HG02970 (cell line): Measurements from ENCODE around the gene HADHB.
"Not testable (repeated sequence)": the region's sequence is repeated elsewhere in the genome, so short reads cannot be mapped to it uniquely, and the experiment has no call there.

Experiments used
- ATAC-seq: cut with Tn5 transposase; IDR thresholded peaks from one replicate; pipeline ENCODE4 v1.9.1; 2021; ENCODE audit warnings: mild to moderate bottlenecking, moderate library complexity, moderate number of reproducible peaks; ENCODE audit not compliant: unreplicated experiment, low FRiP score

Gene HADHB

DNA sequence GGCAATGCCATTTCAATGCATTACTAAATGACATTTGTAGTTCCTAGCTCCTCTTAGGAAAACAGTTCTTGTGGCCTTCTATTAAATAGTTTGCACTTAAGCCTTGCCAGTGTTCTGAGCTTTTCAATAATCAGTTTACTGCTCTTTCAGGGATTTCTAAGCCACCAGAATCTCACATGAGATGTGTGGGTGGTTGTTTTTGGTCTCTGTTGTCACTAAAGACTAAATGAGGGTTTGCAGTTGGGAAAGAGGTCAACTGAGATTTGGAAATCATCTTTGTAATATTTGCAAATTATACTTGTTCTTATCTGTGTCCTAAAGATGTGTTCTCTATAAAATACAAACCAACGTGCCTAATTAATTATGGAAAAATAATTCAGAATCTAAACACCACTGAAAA is 45.3 kb downstream of the HADHB start:
- ATAC-seq: no peak

DNA sequence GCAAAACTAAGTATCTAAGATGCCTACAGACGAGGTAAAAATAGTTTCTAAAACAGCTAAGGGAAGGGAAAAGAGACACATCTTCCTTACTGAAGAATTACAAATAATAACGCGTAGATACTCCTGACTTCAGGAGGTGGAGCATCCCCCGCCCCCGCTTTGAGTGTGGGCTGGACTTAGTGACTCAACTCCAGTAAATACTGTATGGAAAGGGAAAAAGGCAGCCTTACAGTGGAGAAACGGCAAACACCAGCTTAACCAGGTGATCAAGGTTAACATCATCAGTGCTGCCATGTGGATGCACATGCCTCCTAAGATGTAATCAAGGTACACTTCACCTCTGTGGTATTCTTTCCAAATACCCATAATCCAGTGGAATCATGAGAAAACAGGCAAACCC is 47.9 kb downstream of the HADHB start:
- no peak for ATAC-seq

DNA sequence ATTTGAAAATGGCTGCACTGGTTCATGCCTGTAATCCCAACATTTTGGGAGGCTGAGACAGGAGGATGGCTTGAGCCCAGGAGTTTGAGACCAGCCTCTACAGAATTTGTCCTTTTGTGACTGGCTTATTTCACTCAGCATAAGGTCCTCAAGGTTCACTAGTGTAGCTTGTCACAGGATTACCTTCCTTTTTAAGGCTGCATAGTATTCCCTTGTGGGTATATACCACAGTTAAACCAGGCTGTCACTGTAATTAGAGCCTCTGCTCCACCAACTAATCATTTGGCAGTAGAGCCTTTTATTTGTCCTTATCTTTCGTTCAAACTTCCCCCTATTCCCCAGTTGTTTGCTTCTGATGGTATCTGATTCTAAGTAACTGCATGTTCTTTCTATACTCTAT is 50.8 kb downstream of the HADHB start:
- no peak for ATAC-seq

DNA sequence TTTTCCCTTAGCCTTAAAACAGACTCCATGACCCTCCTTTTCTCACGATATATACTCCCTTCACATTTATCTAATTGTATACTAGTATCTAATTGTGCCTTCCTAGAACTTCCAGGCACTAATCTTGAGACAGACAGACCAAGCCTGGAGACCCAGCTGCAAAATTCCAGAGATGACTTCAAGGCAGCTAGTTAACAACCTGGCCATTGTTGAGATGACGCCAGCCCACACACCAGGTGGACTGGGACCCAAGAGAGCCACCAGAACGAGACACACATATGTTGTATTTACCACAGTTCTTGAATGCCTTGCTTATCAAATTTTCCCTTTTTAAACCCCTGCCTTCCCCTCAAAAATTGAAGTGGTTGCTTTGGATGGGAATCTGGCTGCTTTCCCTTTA is 52.3 kb downstream of the HADHB start:
- ATAC-seq: no peak

DNA sequence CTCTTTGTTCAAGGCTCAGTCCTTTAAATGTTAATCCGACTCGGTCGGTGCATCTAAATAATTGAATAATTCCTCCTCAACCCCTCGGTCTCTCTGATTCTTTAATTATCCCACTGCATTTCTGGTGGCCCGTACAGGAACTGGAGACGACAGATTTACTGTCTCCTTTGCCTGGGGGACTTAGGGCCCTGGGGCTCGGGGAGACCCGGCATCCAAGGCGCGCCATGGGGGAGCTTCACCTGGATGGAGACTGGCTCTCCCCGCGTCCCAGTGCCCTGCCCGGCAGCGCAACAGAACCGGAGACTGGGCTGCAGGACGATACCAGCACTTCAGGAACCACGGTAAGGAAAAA is 53.5 kb downstream of the HADHB start:
- ATAC-seq: no peak

DNA sequence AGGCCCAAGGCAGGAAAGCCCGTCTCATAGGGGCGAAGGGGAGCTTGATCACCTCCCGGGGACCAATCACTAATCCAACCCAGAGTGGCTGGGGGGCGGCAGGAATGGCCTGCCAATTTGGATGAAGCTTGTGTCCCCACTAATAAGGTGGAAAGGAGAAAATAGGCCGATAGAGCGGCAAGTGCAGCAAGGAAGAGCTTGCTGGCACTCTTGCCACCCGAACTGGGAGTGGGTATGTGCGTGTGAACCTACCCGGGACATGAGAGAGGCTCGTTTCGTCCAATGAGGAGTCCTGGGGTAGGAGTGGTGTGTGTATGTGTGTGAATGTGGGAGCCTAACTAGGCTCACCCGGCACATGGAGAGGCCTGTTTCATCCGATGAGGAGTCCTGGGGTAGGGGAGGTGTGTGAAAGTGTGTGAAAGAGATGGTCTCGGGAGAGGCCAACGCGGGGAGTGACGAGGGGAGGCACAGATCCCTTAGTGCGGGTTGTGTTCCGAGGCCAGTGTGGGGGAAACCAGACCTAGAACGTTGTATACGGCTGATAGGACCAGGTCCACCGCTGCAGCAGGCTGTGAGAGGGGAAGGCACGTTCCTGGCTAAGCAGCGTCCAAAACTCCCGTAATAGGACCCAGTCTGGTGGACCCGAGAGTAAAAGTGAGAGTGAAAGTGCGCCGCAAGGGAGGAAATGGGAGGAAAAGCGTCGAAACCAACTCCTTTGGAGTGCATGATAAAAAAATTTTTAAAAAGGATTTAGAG is 54.1 kb downstream of the HADHB start:
- no peak for ATAC-seq

DNA sequence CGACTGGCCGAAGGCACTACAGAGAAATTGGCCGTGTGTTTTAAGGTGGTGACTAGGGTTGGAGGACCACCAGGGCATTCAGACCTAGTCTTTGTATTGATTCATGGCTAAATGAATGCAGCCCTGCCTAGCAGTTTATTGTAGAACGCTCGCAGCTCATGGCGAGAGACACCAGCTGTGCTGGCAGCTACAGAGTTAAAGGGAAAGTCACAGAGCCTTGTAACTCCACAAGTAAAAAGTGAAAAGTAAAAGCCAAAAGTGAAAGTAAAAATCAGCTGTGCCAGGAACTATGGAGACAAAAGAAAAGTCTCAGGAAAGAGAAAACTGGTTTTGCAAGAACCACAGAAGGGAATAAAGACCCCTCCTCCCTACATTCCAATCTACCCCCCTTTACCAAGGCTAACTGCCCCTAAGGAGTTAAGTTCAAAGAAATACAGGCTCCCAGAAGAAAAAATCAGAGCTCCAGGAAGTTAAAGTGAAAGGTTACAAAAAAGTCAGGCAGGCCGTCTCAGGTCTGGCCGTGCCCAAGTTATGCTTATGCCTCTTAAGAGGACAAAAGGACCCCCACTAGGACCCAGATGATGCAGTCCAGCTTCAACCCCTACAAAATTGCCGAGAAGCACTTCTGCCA is 54.8 kb downstream of the HADHB start:
- ATAC-seq: no peak

DNA sequence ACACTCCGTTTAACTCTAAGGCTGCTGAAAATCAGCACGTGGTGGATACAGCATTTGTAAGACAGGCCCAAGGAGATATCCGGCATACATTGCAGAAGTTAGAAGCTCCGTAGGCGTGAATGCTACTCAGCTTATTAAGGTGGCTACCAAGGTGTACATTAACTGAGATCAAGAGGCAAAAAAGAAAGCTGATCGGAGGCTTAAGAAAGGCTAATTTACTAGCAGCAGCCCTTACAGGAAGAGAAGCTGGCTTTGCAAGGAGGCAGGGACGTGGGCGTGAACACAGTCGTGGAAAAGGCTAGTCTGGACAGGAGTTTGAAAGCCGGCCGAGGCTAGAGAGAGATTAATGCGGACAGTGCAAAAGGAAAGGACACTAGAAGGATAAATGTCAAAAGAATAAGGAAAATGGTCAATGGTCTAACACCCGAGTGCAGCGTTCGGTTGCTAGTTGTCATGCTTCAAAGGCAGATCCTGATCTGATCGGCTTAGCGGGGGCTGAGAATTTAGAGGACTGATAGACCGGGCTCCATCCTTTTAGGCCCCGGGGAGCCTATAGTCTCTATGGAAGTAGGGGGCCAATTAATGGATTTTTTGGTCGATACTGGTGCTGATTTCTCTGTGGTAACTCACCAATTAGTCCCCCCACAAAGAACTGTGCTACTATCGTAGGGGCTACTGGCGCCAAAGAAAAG is 55.6 kb downstream of the HADHB start:
- ATAC-seq: no peak

DNA sequence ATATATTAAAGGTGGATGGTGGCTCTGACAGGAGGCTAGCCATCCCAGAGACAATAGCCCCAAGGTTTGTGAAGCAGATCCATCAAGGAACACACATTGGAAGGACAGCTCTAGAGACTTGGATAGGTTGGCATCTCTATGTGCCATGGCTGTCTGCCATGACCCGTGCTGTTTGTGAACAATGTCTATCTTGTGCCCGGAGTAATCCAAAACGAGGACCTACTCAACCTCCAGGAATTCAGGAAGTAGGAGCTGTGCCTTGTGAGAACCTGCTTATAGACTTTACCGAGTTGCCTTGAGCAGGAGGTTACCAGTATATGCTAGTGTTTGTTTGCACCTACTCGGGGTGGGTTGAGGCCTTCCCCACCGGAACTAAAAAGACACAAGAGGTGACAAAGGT is 58.1 kb downstream of the HADHB start:
- no peak for ATAC-seq

DNA sequence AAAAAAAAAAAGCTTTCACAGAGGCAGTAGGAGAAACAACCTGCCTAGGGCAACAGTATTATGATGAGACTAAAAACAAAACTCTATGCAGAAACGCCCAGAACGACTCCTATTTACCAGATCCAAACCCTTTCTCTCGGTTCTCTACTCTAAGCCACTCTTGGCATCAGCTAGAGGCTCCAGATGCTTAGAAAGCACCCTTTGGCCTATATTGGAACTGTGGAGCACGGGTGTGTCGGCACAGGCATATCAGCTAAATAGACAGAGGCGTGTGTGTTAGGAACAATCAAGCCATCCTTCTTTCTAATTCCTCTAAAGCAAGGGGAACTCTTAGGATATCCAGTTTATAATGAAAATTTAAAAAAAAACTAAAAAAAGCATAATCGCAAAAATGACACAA is 60.4 kb downstream of the HADHB start:
- not testable (repeated sequence) for ATAC-seq

DNA sequence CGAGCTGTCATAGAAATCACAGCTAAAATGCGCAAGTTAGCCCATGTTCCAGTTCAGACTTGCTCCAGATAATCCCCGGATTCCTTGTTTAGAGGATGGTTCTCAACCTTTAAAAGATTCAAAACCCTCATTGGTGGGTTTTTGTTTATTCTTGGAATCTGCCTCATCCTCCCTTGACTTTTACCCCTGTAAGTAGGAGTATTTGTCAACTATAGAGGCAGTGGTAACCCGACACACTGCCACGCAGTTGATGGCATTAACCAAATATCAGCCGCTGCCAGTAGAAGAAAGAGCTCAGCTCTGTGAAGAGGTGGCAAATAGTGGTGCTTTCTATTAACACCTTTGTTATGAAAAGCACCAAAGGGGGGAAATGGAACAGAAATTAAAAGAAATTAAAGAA is 60.8 kb downstream of the HADHB start:
- no peak for ATAC-seq

DNA sequence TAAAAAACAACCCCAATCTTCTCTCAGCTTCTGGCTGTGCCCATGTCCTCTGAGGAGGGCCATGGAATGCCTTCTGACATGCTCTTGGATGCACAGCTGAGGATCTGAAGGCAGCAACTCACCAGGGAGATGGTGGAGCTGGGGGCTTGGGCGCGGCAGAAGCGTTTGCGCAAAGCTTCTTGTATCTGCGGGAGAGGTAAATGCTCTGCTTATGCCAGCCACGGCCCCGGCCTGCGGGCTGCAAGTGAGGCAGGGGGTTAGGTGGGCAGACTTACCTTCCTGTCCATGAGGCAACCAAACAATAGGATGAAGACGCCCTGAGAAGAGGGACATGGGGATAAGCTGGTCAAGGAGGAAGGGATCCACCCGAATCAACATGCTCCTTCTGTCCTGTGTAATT is 65.2 kb downstream of the HADHB start:
- no peak for ATAC-seq

DNA sequence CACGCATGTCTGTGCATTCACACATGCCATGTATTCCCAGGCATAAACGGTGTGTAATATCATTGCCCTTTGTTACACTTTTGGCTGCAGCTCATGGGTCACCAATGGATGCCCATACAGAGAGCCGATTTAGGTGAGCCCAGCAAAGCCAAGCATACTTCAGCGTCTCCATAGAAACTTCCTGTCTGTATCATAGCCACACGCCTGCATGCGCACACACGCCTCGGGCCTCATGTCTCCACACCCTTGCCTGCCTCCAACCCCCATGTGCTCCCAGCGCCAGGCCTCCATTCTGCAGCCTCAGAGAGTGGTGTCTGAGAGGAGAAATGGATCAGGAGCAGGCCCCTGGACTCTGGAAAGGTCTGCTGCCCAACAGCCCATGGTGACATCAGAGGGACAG is 67.7 kb downstream of the HADHB start:
- no peak for ATAC-seq

DNA sequence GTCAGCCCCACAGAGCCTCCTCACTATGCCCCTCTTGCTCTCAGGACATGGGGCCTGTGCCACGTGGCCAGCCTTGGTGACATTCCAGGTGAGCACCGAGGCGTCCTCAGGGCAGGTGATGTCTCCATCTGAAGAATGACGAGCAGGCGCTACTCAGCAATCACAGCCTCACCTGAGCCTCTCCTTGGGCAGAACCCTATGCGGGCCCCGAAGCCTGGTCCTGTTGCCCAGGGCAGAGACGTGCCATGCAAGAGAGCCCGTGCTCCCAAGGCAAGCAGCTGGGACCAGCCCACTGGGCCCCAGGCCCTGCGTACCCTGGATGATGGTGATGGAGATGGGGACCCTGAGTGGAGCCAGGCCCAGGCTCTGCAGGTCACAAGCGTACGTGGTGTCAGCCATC is 68.7 kb downstream of the HADHB start:
- ATAC-seq: no peak

DNA sequence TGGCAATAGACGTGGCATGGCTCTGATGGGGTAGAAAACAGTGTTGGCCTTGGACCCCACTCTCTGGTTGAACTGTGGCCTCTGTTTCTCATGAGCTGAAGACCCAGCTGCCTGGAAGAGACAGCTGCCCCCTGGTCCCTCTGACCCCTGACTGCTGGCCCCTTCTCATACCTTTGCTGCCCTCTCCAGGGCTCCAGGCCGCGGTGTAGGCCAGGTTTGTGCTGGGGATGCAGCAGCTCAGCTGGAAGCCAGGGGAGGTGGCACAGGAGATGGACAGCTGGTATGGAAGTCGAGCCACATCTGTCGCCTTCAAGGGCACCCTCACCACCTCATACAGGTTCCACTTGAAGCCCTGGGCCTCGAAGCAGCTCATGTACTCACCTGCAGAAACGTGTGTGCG is 69.5 kb downstream of the HADHB start:
- no peak for ATAC-seq

DNA sequence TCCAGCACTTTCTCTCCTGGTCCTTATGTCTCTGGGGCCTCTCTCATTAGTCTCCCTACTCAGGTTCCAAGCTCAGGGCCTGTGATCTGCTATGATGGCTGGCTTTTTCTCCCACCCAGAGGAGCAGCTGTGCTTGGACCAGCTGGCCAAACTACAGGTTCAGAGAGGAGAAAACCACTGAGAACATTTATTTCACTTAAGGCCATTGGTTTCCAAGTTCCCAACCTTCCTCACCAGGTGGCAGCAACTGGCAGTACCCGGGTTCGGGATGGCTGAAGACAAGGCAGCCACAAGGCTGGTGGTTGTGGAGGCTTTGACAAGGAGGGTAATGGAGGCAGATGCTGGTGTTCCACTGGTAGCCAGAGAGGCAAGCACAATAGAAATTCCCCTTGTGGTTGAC is 71.3 kb downstream of the HADHB start:
- ATAC-seq: no peak

DNA sequence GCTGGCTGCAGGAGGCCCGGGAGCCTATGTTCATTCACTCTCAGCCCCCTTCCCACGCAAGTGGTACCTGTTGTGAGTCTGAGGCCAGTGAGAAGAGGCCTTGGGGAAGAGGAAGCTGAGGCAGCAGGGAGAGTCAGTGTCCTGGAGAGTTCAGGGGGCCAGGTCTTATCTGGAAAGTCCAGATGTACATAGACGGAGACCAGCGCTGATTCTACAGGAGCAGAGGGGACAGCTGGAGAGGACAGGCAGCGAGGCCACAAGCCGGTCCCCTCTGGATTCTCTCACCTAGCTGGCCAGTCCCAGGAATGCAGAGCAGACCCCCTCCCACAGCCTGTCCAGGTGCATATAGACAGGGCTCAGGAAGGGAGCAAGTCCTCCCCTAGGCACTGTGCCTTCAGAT is 72.1 kb downstream of the HADHB start:
- ATAC-seq: no peak

DNA sequence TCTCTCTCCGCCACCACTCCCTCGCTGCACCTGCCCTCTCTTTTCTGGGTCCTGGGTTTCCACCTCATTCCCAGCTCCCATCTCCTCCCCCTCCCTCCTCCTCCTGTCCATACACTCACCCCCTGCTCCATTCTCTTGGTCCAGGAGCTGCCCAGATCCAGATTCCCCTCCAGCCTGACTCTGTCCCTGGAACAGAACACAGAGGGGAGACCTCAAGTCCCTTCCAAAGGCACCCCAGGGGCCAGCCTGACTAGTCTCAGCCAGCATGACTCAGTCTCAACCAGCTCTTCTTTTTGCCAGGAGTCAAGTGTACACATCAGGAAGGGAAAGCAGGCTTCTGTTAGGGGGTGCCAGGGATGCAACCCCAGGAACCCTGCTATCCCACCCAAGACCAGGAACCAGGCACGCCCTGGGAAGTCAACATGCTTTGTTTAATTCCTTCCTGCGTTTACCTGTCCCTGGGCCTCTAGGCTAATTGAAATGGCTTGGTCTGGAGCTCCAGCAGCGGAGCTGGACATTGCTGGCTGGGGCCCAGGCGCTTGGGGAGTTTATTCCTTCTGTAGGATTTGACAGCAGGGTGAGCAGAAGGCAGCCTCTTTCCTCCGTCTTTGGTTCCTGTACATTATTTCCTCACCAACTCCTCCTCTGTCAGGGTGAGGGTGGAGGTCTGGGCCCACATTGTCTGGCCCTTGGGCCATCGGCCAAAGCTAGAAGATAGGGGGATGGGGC is 72.8 kb downstream of the HADHB start:
- no peak for ATAC-seq

DNA sequence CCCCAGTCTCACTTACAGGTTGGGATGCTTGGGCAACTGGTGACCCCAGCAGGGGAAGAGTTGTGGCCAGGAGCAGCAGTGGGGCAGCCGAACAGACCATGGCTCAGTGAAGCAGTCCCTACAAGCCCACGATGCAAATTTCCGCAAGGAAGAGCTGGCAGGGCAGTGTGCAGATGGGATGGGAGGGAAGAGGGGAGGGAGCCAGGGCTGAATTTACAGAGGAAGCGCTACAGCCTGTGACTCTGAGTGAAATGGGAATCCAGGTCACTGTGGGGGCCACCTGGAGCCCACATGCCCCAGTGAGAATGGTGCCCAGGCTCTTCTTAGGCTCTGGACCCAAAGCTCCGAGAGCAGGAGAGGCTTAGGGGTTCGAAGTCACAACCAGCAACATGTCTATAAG is 74.2 kb downstream of the HADHB start:
- no peak for ATAC-seq

DNA sequence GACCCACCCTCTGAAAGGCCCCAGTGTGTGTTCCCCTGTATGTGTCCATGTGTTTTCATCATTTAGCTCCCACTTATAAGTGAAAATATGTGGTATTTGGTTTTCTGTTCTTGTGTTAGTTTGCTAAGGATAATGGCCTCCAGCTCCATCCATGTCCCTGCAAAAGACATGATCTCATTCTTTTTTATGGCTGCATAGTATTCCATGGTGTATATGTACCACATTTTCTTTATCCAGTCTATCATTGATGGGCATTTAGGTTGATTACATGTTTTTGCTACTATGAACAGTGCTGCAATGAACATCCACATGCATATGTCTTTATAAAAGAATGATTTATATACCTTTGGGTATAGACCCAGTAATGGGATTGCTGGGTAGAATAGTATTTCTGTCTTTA is 79.7 kb downstream of the HADHB start:
- ATAC-seq: not testable (repeated sequence)

DNA sequence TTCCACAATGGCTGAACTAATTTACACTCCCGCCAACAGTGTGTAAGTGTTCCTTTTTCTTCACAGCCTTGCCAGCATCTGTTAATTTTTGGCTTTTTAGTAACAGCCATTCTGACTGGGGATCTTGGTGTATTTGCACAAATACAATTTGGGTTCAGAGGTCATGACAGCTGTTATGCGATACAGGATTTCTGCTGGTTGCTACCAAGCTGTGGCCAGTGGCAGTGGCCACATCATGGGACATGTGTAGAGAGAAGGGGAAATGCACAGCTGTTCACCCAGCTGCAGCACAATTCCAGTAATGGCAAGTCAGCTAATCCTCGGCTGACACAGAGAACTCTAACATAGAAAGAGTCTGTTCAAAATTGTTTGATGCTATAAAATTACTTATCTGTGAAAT is 80.2 kb downstream of the HADHB start:
- ATAC-seq: no peak
